ENCODE results near the gene ZSCAN10.
A peak's percentile ranks its signal among the peaks of the same experiment; 100 is the strongest.

Gene ZSCAN10

GRCh38 chr16:3098459-3099394 lies at the start of gene ZSCAN10:
ZSCAN10 (minus strand) TSS chr16:3099294; CDS start chr16:3092937, 6,357 bp downstream.
- Mint-ChIP-seq H3K9me3 (no peaks in the 10 kb centered on the region), H3K36me3 (ENCODE audit: low read depth) (peaks cover 2% of the 10 kb centered on the region), H3K4me1 (ENCODE audit: low read depth) (peaks cover 49% of the 10 kb centered on the region), H3K27me3 (ENCODE audit: low read depth) (no peaks in the 10 kb centered on the region), H3K27ac (peak within 1 kb of the TSS; percentile 75), H3K4me3 (peak within 1 kb of the TSS; percentile 83)
- no peak for DNase-seq (ENCODE audit: low spot score)

GRCh38 chr16:3148256-3149192 lies 49.4 kb upstream of the ZSCAN10 start:
- Mint-ChIP-seq H3K4me3 (peak overlapping the region; percentile 68), H3K9me3 (no peaks in the 10 kb centered on the region), H3K4me1 (ENCODE audit: low read depth) (peaks cover 20% of the 10 kb centered on the region), H3K36me3 (ENCODE audit: low read depth) (no peaks in the 10 kb centered on the region), H3K27me3 (ENCODE audit: low read depth) (peaks cover 17% of the 10 kb centered on the region), H3K27ac (no peak overlapping the region)
- no peak for DNase-seq (ENCODE audit: low spot score)

GRCh38 chr16:3147757-3148104 lies 48.6 kb upstream of the ZSCAN10 start:
- no peaks in the 10 kb centered on the region for H3K9me3 Mint-ChIP-seq
- H3K4me1 Mint-ChIP-seq (ENCODE audit: low read depth) = peaks cover 18% of the 10 kb centered on the region
- no peak overlapping the region for H3K27ac Mint-ChIP-seq
- DNase-seq (ENCODE audit: low spot score) = no peak
- peaks cover 15% of the 10 kb centered on the region for H3K27me3 Mint-ChIP-seq (ENCODE audit: low read depth)
- H3K36me3 Mint-ChIP-seq (ENCODE audit: low read depth) = no peaks in the 10 kb centered on the region
- H3K4me3 Mint-ChIP-seq = no peak overlapping the region

GRCh38 chr16:3147046-3147756 lies 48.1 kb upstream of the ZSCAN10 start:
- DNase-seq (ENCODE audit: low spot score) = no peak
- H3K4me1 Mint-ChIP-seq (ENCODE audit: low read depth) = peaks cover 13% of the 10 kb centered on the region
- peaks cover 10% of the 10 kb centered on the region for H3K27me3 Mint-ChIP-seq (ENCODE audit: low read depth)
- H3K36me3 Mint-ChIP-seq (ENCODE audit: low read depth) = peaks cover 5% of the 10 kb centered on the region
- H3K4me3 Mint-ChIP-seq = no peak overlapping the region
- H3K9me3 Mint-ChIP-seq = no peaks in the 10 kb centered on the region
- H3K27ac Mint-ChIP-seq = no peak overlapping the region

- Mint-ChIP-seq H3K4me3 (no peak overlapping the region), H3K4me1 (ENCODE audit: low read depth) (peaks cover 4% of the 10 kb centered on the region), H3K36me3 (ENCODE audit: low read depth) (peaks cover 12% of the 10 kb centered on the region), H3K27ac (no peak overlapping the region), H3K9me3 (no peaks in the 10 kb centered on the region), H3K27me3 (ENCODE audit: low read depth) (peaks cover 2% of the 10 kb centered on the region)
- no peak for DNase-seq (ENCODE audit: low spot score)
Measured at GRCh38 chr16:3145660-3146059, 46.6 kb upstream of the ZSCAN10 start.

GRCh38 chr16:3145151-3145550 lies 46.1 kb upstream of the ZSCAN10 start:
- H3K27ac Mint-ChIP-seq = no peak overlapping the region

GRCh38 chr16:3144321-3144983 lies 45.4 kb upstream of the ZSCAN10 start:
- no peak for DNase-seq (ENCODE audit: low spot score)
- H3K36me3 Mint-ChIP-seq (ENCODE audit: low read depth) = peaks cover 12% of the 10 kb centered on the region
- H3K9me3 Mint-ChIP-seq = no peaks in the 10 kb centered on the region
- H3K27me3 Mint-ChIP-seq (ENCODE audit: low read depth) = no peaks in the 10 kb centered on the region
- no peak overlapping the region for H3K4me3 Mint-ChIP-seq
- no peak overlapping the region for H3K27ac Mint-ChIP-seq
- no peaks in the 10 kb centered on the region for H3K4me1 Mint-ChIP-seq (ENCODE audit: low read depth)

More at GRCh38 chr16:3145151-3145550, 46.1 kb upstream of the ZSCAN10 start:
- Mint-ChIP-seq H3K4me1 (ENCODE audit: low read depth) (peaks cover 2% of the 10 kb centered on the region), H3K4me3 (no peak overlapping the region), H3K27me3 (ENCODE audit: low read depth) (no peaks in the 10 kb centered on the region), H3K36me3 (ENCODE audit: low read depth) (peaks cover 12% of the 10 kb centered on the region), H3K9me3 (no peaks in the 10 kb centered on the region)
- DNase-seq (ENCODE audit: low spot score) = no peak

GRCh38 chr16:3143598-3144320 lies 44.7 kb upstream of the ZSCAN10 start:
- Mint-ChIP-seq H3K4me1 (ENCODE audit: low read depth) (no peaks in the 10 kb centered on the region), H3K4me3 (no peak overlapping the region), H3K9me3 (no peaks in the 10 kb centered on the region), H3K27ac (no peak overlapping the region), H3K36me3 (ENCODE audit: low read depth) (peaks cover 15% of the 10 kb centered on the region), H3K27me3 (ENCODE audit: low read depth) (no peaks in the 10 kb centered on the region)
- DNase-seq (ENCODE audit: low spot score) = no peak

- no peak overlapping the region for H3K27ac Mint-ChIP-seq
- H3K36me3 Mint-ChIP-seq (ENCODE audit: low read depth) = peaks cover 15% of the 10 kb centered on the region
- no peaks in the 10 kb centered on the region for H3K4me1 Mint-ChIP-seq (ENCODE audit: low read depth)
- H3K9me3 Mint-ChIP-seq = no peaks in the 10 kb centered on the region
- no peak overlapping the region for H3K4me3 Mint-ChIP-seq
- DNase-seq (ENCODE audit: low spot score) = no peak
- H3K27me3 Mint-ChIP-seq (ENCODE audit: low read depth) = no peaks in the 10 kb centered on the region
Measured at GRCh38 chr16:3143189-3143588, 44.1 kb upstream of the ZSCAN10 start.

- no peak for DNase-seq (ENCODE audit: low spot score)
- Mint-ChIP-seq H3K27me3 (ENCODE audit: low read depth) (no peaks in the 10 kb centered on the region), H3K36me3 (ENCODE audit: low read depth) (peaks cover 15% of the 10 kb centered on the region), H3K4me3 (no peak overlapping the region), H3K9me3 (no peaks in the 10 kb centered on the region), H3K4me1 (ENCODE audit: low read depth) (no peaks in the 10 kb centered on the region), H3K27ac (no peak overlapping the region)
Measured at GRCh38 chr16:3142770-3143169, 43.7 kb upstream of the ZSCAN10 start.

- H3K27me3 Mint-ChIP-seq (ENCODE audit: low read depth) = no peaks in the 10 kb centered on the region
- no peaks in the 10 kb centered on the region for H3K4me1 Mint-ChIP-seq (ENCODE audit: low read depth)
- H3K27ac Mint-ChIP-seq = no peak overlapping the region
- H3K9me3 Mint-ChIP-seq = no peaks in the 10 kb centered on the region
- H3K36me3 Mint-ChIP-seq (ENCODE audit: low read depth) = peaks cover 15% of the 10 kb centered on the region
- no peak for DNase-seq (ENCODE audit: low spot score)
- no peak overlapping the region for H3K4me3 Mint-ChIP-seq
Measured at GRCh38 chr16:3142327-3142726, 43.2 kb upstream of the ZSCAN10 start.

GRCh38 chr16:3141781-3142311 lies 42.8 kb upstream of the ZSCAN10 start:
- Mint-ChIP-seq H3K4me1 (ENCODE audit: low read depth) (no peaks in the 10 kb centered on the region), H3K36me3 (ENCODE audit: low read depth) (peaks cover 15% of the 10 kb centered on the region), H3K4me3 (no peak overlapping the region), H3K27me3 (ENCODE audit: low read depth) (no peaks in the 10 kb centered on the region), H3K9me3 (no peaks in the 10 kb centered on the region), H3K27ac (no peak overlapping the region)
- no peak for DNase-seq (ENCODE audit: low spot score)

Measured in T-helper 2 cell treated with Interferon-gamma antibody and Interleukin-4, amounts not matched to agents 5 μg/mL and 100 μg/mL, for 36 hours (primary cell).